D721Med (cell line): ENCODE results near the gene RASSF8.

Experiments
- DNase-seq: peaks from one replicate; pipeline ENCODE4 v3.0.0; 2011; ENCODE audit warnings: low spot score; ENCODE audit not compliant: insufficient read length
- FAIRE-seq: peaks from 2 replicates; lab custom pipeline; 2011; peaks lifted over from hg19 to GRCh38; lab: Jason Lieb, UNC
- TF ChIP-seq, protein P1 (sequence below): IDR thresholded peaks from 2 replicates; pipeline ENCODE4 v1.5.1; 2012; ENCODE audit warnings: mild to moderate bottlenecking, control low read depth; ENCODE audit not compliant: insufficient read depth; ENCODE audit errors: missing control alignments

The RASSF8 gene

DNA sequence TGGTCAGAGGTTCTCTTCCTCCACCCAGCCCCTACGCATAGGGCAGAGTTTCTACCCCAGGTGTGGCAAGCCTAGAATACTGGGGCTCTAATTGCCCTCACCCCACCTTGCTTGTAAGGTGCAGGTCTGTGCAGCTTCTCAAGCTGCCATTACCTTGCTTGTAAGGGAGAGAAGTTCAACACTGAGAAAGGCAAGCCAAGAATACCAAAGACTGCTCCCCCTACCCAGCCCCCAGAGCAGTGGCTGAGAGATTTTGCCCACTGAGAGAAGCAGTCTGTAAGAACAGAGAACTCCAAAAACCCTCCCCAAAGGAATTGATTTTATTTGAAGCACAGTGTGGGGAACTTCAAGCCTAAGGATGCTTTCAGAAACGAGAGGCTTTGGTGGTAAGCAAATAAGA lies 63.1 kb downstream of the RASSF8 start:
- TF ChIP-seq, protein P1, sequence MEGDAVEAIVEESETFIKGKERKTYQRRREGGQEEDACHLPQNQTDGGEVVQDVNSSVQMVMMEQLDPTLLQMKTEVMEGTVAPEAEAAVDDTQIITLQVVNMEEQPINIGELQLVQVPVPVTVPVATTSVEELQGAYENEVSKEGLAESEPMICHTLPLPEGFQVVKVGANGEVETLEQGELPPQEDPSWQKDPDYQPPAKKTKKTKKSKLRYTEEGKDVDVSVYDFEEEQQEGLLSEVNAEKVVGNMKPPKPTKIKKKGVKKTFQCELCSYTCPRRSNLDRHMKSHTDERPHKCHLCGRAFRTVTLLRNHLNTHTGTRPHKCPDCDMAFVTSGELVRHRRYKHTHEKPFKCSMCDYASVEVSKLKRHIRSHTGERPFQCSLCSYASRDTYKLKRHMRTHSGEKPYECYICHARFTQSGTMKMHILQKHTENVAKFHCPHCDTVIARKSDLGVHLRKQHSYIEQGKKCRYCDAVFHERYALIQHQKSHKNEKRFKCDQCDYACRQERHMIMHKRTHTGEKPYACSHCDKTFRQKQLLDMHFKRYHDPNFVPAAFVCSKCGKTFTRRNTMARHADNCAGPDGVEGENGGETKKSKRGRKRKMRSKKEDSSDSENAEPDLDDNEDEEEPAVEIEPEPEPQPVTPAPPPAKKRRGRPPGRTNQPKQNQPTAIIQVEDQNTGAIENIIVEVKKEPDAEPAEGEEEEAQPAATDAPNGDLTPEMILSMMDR = no peak
- no peak for FAIRE-seq
- DNase-seq = no peak

DNA sequence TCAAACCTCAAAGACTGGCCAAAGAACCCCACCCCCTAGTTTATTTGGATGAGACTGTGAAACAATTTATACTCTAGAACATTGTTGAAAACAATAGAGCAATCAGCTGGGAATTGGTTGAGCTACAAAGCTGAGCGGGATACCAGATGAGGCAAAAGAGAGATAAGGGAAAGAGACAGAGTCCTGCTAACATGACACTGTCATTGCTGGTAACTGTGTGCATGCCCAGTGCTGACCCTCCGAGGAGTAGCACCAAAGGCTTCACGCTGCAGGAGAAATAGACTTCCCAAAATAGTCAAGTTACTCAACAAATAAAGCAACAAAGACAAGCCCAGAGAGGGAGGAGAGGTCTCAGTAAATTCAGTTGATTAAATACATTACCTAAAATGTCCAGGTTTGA lies 63.6 kb downstream of the RASSF8 start:
- TF ChIP-seq, protein P1 = no peak

DNA sequence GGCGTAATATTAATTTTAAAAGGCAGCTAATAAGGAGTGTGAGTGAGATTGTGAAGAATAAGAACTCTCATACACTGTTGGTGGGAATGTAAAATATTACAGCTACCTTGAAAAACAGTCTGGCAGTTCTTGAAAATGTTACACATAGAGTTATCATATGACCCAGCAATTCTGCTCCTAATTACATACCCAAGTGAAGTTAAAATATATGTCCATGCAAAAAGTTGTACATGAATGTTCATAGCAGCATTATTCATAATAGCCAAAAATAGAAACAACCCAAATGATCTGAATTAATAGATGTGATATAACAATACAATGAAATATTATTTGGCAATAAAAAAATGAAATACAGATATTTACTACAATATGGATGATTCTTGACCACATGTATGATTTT lies 68.2 kb downstream of the RASSF8 start:
- FAIRE-seq = no peak
- TF ChIP-seq, protein P1 = no peak
- DNase-seq = no peak

More for the DNA sequence above, 63.6 kb downstream of the RASSF8 start:
- no peak for FAIRE-seq
- no peak for DNase-seq

DNA sequence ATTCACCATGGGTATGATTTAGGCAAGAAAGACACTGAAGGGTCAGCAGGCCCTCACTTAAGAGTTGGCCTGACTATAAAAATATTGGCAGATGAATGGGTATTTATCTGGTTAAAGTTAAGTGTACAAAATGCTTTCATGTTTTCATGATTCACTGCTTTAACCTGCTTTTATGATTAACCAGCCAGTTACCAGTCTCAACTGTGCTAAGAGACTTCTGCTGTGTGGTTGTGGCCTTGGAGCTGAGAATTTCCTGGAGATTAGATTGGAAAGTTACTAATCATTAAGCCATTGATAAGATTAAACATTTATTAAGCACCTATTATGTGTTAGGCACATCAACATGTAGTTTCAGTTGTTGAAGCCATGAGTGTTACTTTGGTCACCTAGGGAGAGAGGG lies 68.9 kb downstream of the RASSF8 start:
- FAIRE-seq = peak; percentile 29
- DNase-seq = no peak
- TF ChIP-seq, protein P1 = no peak

DNA sequence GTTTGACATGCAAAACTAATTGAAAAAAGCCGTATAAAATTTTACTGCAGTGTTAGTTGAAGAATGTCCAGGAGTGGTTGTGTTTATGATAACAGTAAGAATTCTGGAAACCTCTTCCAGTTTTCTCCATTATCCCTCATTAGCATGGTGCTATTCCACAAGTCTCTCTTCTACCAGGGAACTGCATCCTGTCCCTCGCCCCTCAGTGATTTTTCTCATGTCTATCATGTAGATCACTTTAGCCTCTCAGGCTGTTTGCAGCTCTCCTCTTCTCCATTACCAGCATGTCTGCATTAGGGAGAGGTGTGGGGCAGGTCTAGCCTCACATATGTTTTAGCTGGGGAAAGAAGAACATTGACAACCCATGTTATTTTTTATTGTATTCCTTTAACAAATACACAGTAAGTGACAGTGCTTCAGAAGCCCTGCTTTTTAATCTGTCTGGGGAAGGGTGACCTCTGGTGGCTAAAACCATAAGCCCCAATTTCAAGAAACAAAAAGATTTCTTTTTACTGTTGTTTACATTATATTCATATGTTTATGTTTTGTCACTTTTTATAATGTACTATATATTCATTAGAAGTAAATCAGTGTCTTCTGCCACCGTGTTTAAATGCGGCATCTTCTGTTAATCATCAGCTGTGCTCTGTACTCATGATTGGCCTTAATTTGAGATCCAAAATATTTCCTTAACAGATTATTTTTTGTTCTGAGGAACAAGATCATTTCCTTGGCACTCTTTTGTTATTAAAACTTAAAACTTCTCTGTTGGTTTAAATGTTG lies 70.7 kb downstream of the RASSF8 start:
- DNase-seq (no peak), FAIRE-seq (no peak)
- TF ChIP-seq, protein P1 = peak; percentile 75

DNA sequence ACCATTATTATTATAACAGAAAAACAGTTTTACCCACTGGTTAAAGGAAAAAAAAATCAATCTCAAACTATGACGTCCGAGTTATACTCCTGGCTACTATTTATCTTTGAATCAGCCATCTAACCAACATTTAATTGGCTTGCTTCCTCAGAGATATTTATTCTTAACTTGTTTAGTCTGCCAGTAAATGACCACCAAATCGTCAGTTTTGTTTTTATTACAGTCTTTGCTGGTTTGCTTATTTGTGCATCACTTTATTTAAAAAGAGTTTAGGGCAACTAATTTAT lies 71.2 kb downstream of the RASSF8 start:
- TF ChIP-seq, protein P1 = no peak
- no peak for DNase-seq
- no peak for FAIRE-seq

DNA sequence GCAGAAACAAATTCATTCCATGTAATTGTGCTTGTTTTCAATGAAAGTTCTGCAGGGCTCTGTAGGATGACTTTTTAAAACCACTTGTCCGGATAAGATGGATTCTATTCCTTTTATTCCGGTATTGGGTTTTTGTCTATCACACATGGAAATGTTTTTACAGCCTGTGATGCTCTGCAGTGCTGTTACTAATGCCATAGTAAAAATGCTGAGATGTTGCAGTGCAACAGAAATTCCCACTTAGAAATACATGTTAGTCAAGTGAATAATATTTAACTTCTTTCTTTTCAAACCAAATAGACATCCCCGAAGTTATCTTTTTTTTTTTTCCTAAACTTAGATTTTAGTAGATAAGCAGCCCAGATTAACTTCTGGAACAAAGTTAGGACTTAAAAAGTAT lies 71.9 kb downstream of the RASSF8 start:
- no peak for FAIRE-seq
- TF ChIP-seq, protein P1 = no peak
- DNase-seq = no peak
